WTC11 (cell line): ENCODE results near the gene LRR1. TPM values are rescaled to one million over a fixed set of nuclear protein-coding genes. Genes with fewer than 3 reads are reported as not detected.

ENCODE experiments used
- FOXK1 ChIP-seq: sonication (generic); formaldehyde crosslinking; IDR thresholded peaks from 2 replicates; pipeline ENCODE4 v1.8.0; 2022; ENCODE audit warnings: mild to moderate bottlenecking, moderate library complexity, missing genetic modification reagents
- FOXP1 ChIP-seq: sonication (generic); formaldehyde crosslinking; IDR thresholded peaks from 2 replicates; pipeline ENCODE4 v1.8.0; 2022; ENCODE audit warnings: missing genetic modification reagents, mild to moderate bottlenecking, moderate library complexity, borderline replicate concordance
- KAT7 ChIP-seq: sonication (generic); formaldehyde crosslinking; IDR thresholded peaks from 2 replicates; pipeline ENCODE4 v1.8.1; 2023; ENCODE audit warnings: missing genetic modification reagents, mild to moderate bottlenecking, borderline replicate concordance
- NFATC4 ChIP-seq: fragments of 250-450 bp; sonication (Bioruptor Pico); IDR thresholded peaks from 2 replicates; pipeline ENCODE4 v1.9.0; 2021; ENCODE audit warnings: mild to moderate bottlenecking
- SMAD4 ChIP-seq: sonication (generic); formaldehyde crosslinking; IDR thresholded peaks from 2 replicates; pipeline ENCODE4 v1.8.0; 2022; ENCODE audit warnings: mild to moderate bottlenecking, missing genetic modification reagents
- SP1 ChIP-seq: sonication (generic); formaldehyde crosslinking; conservative IDR thresholded peaks from 2 replicates; pipeline ENCODE4 v1.8.1; 2022; ENCODE audit warnings: missing genetic modification reagents
- ZNF416 ChIP-seq: fragments of 250-450 bp; sonication (Bioruptor Pico); IDR thresholded peaks from 2 replicates; pipeline ENCODE4 v1.9.0; 2021; ENCODE audit warnings: mild to moderate bottlenecking, inconsistent platforms
- total RNA-seq: library from RNA; stranded (reverse); gene quantifications from 3 replicates; pipeline ENCODE4 v1.2.3, GENCODE V29; 2021
- TF ChIP-seq, protein P1 (sequence below): sonication (generic); formaldehyde crosslinking; IDR thresholded peaks from 2 replicates; pipeline ENCODE4 v1.8.1; 2023; ENCODE audit warnings: mild to moderate bottlenecking, missing genetic modification reagents, moderate library complexity
- TF ChIP-seq, protein P2 (sequence below): fragments of 250-450 bp; sonication (Bioruptor Pico); IDR thresholded peaks from 2 replicates; pipeline ENCODE4 v2.1.2; 2022; ENCODE audit warnings: mild to moderate bottlenecking, moderate library complexity
- TF ChIP-seq, protein P3 (sequence below): sonication (generic); formaldehyde crosslinking; IDR thresholded peaks from 2 replicates; pipeline ENCODE4 v1.8.0; 2022; ENCODE audit warnings: missing genetic modification reagents
- TF ChIP-seq, protein P4 (sequence below): fragments of 250-450 bp; sonication (Bioruptor Pico); IDR thresholded peaks from 2 replicates; pipeline ENCODE4 v1.9.0; 2021; ENCODE audit warnings: moderate library complexity, mild to moderate bottlenecking, inconsistent platforms, borderline replicate concordance
- TF ChIP-seq, protein P5 (sequence below): fragments of 250-450 bp; sonication (Bioruptor Pico); IDR thresholded peaks from 2 replicates; pipeline ENCODE4 v1.9.0; 2021; ENCODE audit warnings: mild to moderate bottlenecking, borderline replicate concordance
- TF ChIP-seq, protein P6 (sequence below): sonication (generic); formaldehyde crosslinking; IDR thresholded peaks from 2 replicates; pipeline ENCODE4 v1.8.1; 2023; ENCODE audit warnings: mild to moderate bottlenecking, missing genetic modification reagents, borderline replicate concordance
- TF ChIP-seq, protein P7 (sequence below): sonication (generic); formaldehyde crosslinking; IDR thresholded peaks from 2 replicates; pipeline ENCODE4 v1.8.1; 2022; ENCODE audit warnings: mild to moderate bottlenecking, moderate library complexity, missing genetic modification reagents
- TF ChIP-seq, protein P8 (sequence below): sonication (generic); formaldehyde crosslinking; conservative IDR thresholded peaks from 2 replicates; pipeline ENCODE4 v1.8.1; 2023; ENCODE audit warnings: mild to moderate bottlenecking, low read depth, missing genetic modification reagents, moderate library complexity

The LRR1 gene
- total RNA-seq, 1 experiment from 2014 or later = 42.6 TPM

DNA sequence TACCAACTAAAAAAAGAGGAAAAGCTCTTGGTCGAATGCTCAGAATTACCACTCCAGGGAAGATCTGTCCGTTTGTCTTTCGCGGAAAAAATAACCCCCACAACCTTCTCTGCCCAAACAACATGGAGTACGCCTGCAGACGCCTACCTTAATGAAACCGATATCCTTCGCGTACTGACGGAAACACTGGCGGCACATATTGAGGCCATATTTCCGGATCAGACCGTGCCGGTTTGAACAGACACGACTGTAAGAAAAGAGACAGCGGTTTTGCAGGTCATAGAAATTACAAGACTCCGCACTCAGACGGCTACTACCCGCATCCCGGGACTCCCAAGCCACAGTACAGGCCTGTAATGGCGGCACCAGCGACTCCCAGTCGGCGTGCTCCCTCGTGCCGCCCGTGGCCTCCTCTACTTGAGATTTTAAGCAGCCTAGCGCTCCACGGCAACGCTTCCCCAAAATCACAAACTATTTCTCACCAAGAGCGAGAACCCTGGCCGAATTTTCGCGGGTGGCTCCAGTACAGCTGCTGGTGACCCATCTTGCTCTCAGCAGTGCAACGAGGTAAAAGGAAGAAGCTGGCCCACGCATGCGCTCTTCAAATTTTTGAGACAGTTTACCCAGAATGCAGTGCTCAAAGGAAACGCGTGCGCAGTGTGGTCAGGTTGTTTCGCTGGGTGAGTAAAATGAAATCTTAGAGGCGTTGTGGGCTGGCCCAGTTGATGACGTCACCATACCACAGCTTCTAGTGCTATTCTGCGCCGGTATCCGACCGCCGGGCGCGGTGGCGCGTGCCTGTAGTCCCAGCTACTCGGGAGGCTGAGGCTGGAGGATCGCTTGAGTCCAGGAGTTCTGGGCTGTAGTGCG, 12.7 kb upstream of the LRR1 start, which contains the start of gene RPS29 (continued):
- TF ChIP-seq, protein P1, sequence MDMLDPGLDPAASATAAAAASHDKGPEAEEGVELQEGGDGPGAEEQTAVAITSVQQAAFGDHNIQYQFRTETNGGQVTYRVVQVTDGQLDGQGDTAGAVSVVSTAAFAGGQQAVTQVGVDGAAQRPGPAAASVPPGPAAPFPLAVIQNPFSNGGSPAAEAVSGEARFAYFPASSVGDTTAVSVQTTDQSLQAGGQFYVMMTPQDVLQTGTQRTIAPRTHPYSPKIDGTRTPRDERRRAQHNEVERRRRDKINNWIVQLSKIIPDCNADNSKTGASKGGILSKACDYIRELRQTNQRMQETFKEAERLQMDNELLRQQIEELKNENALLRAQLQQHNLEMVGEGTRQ (CRISPR knock-in tag) = no peak
- TF ChIP-seq NFATC4 = peak; percentile 3; the same call in 1 of the 2 replicates
- peak; percentile 88 for TF ChIP-seq SP1
- TF ChIP-seq FOXK1 (CRISPR knock-in tag) = 0 out of 2 replicates have a peak, but pooled peaks have one; percentile 36
- 0 out of 2 replicates have a peak, but pooled peaks have one; percentile 41 for TF ChIP-seq SMAD4 (CRISPR knock-in tag)
- TF ChIP-seq, protein P2, sequence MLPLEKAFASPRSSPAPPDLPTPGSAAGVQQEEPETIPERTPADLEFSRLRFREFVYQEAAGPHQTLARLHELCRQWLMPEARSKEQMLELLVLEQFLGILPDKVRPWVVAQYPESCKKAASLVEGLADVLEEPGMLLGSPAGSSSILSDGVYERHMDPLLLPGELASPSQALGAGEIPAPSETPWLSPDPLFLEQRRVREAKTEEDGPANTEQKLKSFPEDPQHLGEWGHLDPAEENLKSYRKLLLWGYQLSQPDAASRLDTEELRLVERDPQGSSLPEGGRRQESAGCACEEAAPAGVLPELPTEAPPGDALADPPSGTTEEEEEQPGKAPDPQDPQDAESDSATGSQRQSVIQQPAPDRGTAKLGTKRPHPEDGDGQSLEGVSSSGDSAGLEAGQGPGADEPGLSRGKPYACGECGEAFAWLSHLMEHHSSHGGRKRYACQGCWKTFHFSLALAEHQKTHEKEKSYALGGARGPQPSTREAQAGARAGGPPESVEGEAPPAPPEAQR (CRISPR knock-in tag) = no peak
- TF ChIP-seq, protein P3, sequence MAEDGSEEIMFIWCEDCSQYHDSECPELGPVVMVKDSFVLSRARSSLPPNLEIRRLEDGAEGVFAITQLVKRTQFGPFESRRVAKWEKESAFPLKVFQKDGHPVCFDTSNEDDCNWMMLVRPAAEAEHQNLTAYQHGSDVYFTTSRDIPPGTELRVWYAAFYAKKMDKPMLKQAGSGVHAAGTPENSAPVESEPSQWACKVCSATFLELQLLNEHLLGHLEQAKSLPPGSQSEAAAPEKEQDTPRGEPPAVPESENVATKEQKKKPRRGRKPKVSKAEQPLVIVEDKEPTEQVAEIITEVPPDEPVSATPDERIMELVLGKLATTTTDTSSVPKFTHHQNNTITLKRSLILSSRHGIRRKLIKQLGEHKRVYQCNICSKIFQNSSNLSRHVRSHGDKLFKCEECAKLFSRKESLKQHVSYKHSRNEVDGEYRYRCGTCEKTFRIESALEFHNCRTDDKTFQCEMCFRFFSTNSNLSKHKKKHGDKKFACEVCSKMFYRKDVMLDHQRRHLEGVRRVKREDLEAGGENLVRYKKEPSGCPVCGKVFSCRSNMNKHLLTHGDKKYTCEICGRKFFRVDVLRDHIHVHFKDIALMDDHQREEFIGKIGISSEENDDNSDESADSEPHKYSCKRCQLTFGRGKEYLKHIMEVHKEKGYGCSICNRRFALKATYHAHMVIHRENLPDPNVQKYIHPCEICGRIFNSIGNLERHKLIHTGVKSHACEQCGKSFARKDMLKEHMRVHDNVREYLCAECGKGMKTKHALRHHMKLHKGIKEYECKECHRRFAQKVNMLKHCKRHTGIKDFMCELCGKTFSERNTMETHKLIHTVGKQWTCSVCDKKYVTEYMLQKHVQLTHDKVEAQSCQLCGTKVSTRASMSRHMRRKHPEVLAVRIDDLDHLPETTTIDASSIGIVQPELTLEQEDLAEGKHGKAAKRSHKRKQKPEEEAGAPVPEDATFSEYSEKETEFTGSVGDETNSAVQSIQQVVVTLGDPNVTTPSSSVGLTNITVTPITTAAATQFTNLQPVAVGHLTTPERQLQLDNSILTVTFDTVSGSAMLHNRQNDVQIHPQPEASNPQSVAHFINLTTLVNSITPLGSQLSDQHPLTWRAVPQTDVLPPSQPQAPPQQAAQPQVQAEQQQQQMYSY (CRISPR knock-in tag) = no peak
- TF ChIP-seq, protein P4, sequence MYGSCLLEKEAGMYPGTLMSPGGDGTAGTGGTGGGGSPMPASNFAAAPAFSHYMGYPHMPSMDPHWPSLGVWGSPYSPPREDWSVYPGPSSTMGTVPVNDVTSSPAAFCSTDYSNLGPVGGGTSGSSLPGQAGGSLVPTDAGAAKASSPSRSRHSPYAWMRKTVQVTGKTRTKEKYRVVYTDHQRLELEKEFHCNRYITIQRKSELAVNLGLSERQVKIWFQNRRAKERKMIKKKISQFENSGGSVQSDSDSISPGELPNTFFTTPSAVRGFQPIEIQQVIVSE (CRISPR knock-in tag) = no peak
- TF ChIP-seq, protein P5, sequence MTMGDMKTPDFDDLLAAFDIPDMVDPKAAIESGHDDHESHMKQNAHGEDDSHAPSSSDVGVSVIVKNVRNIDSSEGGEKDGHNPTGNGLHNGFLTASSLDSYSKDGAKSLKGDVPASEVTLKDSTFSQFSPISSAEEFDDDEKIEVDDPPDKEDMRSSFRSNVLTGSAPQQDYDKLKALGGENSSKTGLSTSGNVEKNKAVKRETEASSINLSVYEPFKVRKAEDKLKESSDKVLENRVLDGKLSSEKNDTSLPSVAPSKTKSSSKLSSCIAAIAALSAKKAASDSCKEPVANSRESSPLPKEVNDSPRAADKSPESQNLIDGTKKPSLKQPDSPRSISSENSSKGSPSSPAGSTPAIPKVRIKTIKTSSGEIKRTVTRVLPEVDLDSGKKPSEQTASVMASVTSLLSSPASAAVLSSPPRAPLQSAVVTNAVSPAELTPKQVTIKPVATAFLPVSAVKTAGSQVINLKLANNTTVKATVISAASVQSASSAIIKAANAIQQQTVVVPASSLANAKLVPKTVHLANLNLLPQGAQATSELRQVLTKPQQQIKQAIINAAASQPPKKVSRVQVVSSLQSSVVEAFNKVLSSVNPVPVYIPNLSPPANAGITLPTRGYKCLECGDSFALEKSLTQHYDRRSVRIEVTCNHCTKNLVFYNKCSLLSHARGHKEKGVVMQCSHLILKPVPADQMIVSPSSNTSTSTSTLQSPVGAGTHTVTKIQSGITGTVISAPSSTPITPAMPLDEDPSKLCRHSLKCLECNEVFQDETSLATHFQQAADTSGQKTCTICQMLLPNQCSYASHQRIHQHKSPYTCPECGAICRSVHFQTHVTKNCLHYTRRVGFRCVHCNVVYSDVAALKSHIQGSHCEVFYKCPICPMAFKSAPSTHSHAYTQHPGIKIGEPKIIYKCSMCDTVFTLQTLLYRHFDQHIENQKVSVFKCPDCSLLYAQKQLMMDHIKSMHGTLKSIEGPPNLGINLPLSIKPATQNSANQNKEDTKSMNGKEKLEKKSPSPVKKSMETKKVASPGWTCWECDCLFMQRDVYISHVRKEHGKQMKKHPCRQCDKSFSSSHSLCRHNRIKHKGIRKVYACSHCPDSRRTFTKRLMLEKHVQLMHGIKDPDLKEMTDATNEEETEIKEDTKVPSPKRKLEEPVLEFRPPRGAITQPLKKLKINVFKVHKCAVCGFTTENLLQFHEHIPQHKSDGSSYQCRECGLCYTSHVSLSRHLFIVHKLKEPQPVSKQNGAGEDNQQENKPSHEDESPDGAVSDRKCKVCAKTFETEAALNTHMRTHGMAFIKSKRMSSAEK = no peak; the same call in 1 of the 2 replicates
- TF ChIP-seq, protein P6, sequence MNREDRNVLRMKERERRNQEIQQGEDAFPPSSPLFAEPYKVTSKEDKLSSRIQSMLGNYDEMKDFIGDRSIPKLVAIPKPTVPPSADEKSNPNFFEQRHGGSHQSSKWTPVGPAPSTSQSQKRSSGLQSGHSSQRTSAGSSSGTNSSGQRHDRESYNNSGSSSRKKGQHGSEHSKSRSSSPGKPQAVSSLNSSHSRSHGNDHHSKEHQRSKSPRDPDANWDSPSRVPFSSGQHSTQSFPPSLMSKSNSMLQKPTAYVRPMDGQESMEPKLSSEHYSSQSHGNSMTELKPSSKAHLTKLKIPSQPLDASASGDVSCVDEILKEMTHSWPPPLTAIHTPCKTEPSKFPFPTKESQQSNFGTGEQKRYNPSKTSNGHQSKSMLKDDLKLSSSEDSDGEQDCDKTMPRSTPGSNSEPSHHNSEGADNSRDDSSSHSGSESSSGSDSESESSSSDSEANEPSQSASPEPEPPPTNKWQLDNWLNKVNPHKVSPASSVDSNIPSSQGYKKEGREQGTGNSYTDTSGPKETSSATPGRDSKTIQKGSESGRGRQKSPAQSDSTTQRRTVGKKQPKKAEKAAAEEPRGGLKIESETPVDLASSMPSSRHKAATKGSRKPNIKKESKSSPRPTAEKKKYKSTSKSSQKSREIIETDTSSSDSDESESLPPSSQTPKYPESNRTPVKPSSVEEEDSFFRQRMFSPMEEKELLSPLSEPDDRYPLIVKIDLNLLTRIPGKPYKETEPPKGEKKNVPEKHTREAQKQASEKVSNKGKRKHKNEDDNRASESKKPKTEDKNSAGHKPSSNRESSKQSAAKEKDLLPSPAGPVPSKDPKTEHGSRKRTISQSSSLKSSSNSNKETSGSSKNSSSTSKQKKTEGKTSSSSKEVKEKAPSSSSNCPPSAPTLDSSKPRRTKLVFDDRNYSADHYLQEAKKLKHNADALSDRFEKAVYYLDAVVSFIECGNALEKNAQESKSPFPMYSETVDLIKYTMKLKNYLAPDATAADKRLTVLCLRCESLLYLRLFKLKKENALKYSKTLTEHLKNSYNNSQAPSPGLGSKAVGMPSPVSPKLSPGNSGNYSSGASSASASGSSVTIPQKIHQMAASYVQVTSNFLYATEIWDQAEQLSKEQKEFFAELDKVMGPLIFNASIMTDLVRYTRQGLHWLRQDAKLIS (CRISPR knock-in tag) = no peak
- peak; percentile 45; the same call in 1 of the 2 replicates for TF ChIP-seq FOXP1 (CRISPR knock-in tag)
- TF ChIP-seq, protein P7, sequence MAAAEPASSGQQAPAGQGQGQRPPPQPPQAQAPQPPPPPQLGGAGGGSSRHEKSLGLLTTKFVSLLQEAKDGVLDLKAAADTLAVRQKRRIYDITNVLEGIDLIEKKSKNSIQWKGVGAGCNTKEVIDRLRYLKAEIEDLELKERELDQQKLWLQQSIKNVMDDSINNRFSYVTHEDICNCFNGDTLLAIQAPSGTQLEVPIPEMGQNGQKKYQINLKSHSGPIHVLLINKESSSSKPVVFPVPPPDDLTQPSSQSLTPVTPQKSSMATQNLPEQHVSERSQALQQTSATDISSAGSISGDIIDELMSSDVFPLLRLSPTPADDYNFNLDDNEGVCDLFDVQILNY (CRISPR knock-in tag) = no peak
- TF ChIP-seq KAT7 (CRISPR knock-in tag) = peak; percentile 93; the same call in 1 of the 2 replicates
- TF ChIP-seq, protein P8, sequence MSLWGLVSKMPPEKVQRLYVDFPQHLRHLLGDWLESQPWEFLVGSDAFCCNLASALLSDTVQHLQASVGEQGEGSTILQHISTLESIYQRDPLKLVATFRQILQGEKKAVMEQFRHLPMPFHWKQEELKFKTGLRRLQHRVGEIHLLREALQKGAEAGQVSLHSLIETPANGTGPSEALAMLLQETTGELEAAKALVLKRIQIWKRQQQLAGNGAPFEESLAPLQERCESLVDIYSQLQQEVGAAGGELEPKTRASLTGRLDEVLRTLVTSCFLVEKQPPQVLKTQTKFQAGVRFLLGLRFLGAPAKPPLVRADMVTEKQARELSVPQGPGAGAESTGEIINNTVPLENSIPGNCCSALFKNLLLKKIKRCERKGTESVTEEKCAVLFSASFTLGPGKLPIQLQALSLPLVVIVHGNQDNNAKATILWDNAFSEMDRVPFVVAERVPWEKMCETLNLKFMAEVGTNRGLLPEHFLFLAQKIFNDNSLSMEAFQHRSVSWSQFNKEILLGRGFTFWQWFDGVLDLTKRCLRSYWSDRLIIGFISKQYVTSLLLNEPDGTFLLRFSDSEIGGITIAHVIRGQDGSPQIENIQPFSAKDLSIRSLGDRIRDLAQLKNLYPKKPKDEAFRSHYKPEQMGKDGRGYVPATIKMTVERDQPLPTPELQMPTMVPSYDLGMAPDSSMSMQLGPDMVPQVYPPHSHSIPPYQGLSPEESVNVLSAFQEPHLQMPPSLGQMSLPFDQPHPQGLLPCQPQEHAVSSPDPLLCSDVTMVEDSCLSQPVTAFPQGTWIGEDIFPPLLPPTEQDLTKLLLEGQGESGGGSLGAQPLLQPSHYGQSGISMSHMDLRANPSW = no peak
- TF ChIP-seq ZNF416 (CRISPR knock-in tag) = no peak
